ENCODE results near the gene TOMM40.

- TF ChIP-seq POLR2A (IDR thresholded peaks at IDR 0.05; ENCODE audit: low read length) (no peak), GATA1 (IDR thresholded peaks at IDR 0.05; ENCODE audit: low read depth, low read length) (no peak)
These were observed 18.7 kb downstream of the TOMM40 start for GRCh38 chr19:44909775-44910174.

Measured in erythroblast (primary cell).